ENCODE measurements around the gene PNPLA6.
"Not testable (repeated sequence)": the region's sequence is repeated elsewhere in the genome, so short reads cannot be mapped to it uniquely, and the experiment has no call there.

The PNPLA6 gene

DNA sequence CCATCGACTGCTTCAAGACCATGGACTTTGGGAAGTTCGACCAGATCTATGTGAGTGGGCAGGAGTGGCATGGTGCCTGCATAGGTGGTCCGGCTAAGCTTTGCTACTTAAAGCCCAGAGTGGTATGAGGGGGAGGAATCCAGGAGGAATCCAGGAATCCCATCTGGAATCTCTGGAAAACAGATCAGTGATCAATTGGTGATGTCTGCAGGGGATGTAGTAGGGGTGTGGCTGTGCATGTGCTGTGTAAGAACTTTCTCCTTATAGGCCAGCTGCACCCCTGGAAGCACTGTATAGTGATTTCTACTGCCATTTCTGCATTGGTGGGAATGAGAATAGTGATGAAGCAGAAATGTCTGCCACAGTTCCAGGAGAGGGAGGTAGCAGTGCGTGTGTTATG, 23.6 kb downstream of the PNPLA6 start:
- no peak for DNase-seq

- no peak for DNase-seq
These were observed 24.7 kb downstream of the PNPLA6 start for GRCh38 chr19:7560255-7560654.

GRCh38 chr19:7561325-7561724, 25.8 kb downstream of the PNPLA6 start:
- DNase-seq: no peak

GRCh38 chr19:7562646-7563393, 27.3 kb downstream of the PNPLA6 start:
- DNase-seq: no peak

DNA sequence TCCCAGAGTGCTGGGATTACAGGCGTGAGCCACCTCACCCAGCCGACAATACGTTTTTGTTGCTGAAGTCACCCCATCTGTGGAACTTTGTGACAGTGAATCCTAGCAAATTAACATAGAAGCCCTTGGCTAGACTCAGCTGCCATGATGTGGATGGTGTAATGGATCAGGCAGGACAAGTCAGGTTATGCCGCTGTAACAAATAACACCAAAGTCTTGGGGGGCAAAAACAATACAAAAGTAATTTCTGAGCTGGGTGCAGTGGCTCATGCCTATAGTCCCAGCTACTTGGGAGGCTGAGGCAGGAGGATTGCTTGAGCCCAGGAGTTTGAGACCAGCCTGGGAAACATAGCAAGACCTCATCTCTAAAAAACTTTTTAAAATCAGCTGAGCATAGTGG, 29.3 kb downstream of the PNPLA6 start:
- no peak for DNase-seq

- DNase-seq: no peak
These were observed 29.8 kb downstream of the PNPLA6 start for GRCh38 chr19:7565332-7565731.

GRCh38 chr19:7570761-7571160, 35.2 kb downstream of the PNPLA6 start:
- no peak for DNase-seq

- DNase-seq: no peak
These were observed 40.0 kb downstream of the PNPLA6 start for GRCh38 chr19:7575434-7576040.

DNA sequence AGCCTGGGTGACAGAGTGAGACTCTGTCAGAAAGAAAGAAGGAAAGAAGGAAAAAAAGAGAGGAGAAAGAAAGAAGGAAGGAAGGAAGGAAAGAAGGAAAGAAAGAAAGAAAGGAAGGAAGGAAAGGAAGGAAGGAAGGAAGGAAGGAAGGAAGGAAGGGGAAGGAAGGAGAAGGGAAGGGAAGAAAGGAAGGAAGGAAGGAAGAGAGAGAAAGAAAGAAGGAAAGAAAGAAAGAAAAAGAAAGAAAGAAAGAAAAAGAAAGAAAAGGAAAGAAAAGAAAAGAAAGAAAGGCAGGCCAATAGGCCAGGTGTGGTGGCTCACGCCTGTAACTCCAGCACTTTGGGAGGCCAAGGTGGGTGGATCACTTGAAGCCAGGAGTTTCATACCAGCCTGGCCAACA, 41.9 kb downstream of the PNPLA6 start:
- not testable (repeated sequence) for DNase-seq

DNA sequence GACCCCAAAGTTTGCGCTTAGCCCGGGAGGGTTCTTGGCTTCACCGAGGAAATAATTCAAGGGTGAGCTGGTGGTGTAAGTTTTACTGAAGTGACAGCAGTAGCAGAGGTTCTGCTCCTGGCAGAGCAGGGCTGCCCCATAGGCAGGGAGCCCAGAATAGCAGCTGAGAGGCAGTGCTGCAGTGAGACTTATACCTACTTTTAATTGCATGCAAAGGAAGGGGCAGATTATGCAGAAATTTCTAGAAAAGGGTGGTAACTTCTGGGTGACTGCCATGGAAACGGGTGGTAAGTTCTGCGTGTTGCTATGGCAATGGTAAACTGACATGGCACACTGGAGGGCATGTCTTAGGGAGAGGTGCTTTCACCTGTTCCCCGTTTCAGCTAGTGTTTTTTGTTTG, 42.6 kb downstream of the PNPLA6 start:
- no peak for DNase-seq

DNA sequence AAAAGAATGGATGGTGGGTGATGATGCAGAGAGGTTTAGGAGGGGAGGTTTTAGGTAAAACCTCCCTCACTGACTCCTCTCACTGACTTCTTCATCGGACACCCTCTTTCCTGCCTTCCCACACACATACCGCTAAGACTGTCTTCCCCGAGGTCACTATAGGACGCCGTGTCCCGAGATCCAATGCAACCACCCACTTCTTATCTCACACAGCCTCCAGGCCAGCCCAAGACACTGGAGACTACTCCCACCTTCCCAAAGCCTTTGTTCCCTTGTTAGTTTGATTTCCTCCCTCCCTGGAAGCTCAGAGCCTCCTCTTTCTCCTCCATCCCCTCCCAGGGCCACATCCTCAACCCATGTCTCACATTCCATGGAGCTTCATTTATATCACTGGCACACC, 43.7 kb downstream of the PNPLA6 start:
- DNase-seq: no peak

GRCh38 chr19:7582446-7582845, 46.9 kb downstream of the PNPLA6 start:
- DNase-seq: no peak

- no peak for DNase-seq
These were observed 54.3 kb downstream of the PNPLA6 start for GRCh38 chr19:7589822-7590221.

- no peak for DNase-seq
These were observed 54.7 kb downstream of the PNPLA6 start for GRCh38 chr19:7590256-7590655.

GRCh38 chr19:7595466-7596133, 60.1 kb downstream of the PNPLA6 start, which contains the start of gene CAMSAP3:
Gene CAMSAP3 (plus strand): TSS chr19:7595863. CDS start chr19:7596003, 140 bp downstream.
- DNase-seq: peak; percentile 15

- no peak for DNase-seq
These were observed 60.9 kb downstream of the PNPLA6 start for GRCh38 chr19:7596211-7596937.

- no peak for DNase-seq
These were observed 62.2 kb downstream of the PNPLA6 start for GRCh38 chr19:7597689-7598088.

DNA sequence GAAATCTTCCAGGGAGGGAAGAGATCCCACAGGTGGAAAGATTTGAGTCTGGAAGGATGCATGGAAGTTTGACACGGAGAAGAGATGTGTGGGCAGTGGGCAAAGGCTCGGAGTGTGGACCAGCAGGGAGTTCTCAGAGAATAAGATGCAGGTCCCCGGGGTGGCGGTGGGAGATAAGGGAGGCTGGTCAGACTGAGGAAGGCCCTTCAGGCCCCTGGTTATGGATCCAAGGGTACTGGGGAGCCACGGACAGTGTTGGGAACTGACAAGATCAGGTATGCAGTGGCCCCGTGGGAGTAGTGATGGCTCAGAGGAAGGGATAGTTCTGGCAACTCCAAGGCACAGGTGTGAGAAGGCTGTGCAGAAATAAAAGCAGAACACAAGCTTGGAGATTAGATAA, 62.7 kb downstream of the PNPLA6 start:
- no peak for DNase-seq

DNA sequence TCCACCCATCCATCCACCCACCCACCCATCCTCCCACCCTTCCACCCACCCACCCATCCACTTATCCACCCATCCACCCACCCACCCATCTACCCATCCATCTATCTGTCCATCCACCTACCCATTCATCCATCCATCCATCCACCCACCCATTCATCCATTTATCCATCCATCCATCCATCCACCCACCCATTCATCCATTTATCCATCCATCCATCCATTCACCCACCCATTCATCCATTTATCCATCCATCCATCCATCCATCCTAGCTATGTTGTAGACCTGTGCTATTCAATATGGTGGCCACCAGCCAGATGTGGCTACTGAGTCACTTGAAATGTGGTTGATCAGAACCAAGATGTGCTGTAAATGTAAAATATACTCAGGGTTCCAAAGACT, 65.2 kb downstream of the PNPLA6 start:
- no peak for DNase-seq

DNA sequence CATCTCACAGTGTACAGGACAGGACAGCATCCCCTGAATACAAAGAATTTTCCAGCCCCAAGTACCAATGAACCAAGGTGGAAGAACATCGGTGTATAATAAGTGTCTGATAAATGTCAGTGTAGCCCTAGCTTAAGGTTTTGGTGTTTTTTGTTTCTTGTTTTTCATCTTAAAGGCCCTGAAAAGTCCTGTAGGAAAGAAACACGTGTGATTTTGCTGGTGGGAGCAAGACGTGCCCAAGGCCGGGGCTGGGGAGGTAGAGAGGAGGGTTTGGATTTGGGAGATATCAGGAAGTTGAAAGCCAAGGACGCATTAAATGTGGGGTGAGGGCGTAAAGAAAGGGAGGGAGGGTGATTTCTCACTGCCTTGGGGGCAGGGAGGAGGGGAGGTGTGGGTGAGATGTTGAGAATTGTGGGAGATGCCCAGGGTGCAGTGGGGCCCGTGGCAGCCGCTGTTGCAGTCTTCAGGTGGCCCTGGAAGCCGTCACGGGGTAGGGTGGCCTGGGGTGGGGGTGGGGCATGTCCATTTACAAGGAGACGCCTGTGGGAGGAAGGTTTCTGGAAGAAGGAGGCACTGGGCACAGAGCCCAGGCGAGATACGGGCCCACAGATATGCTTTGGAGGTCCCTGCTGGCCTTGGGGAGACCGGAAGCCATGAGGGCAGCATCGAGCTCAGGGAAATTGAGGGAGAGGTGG, 66.9 kb downstream of the PNPLA6 start:
- DNase-seq: no peak

DNA sequence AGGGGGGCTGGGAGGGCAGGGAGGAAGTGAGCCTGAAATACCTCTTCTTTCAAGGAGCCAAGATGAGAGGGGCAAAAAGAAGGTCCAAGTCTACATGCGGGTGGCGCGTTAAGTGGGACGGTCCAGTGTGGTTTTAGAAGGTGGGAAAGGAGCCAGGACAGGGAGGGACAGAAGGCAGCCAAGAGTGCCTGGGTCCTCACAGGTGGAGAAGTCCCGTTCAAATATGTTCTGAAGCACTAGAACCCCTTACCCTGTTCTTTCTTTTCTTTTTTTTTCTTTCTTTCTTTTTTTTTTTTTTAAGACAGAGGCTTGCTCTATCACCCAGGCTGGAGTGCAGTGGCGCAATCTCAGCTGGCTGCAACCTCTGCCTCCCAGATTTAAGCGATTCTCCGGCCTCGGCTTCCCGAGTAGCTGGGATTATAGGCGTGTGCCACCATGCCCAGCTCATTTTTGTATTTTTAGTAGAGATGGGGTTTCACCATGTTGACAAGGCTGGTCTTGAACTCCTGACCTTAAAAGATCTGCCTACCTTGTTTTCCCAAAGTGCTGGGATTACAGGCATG, 67.5 kb downstream of the PNPLA6 start:
- no peak for DNase-seq

DNA sequence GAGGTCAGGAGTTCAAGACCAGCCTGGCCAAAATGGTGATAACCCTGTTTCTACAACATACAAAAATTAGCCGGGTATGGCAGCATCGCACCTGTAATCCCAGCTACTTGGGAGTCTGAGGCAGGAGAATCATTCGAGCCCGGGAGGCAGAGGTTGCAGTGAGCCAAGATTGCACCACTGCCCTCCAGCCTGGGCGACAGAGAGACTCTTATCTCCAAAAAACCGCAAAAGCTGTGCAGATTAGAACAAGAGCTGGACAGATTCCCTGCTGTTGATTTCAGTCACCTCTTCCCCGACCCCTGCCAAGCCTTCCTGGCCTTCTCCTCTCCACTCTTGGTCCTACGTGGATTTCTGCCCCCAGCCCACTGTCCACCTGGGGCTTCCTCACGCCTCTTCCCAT, 68.4 kb downstream of the PNPLA6 start:
- no peak for DNase-seq

Data from activated CD4-positive, alpha-beta T cell treated with anti-CD3 and anti-CD28 coated beads for 1 hour (primary cell).